CD4-positive, alpha-beta memory T cell (primary cell): ENCODE measurements around the gene PAPSS2. TPM values are rescaled to one million over a fixed set of nuclear protein-coding genes. Genes with fewer than 3 reads are reported as not detected.

Experiments used
- CTCF ChIA-PET: fragments of 350-600 bp; sonication (Branson Sonifier 250); formaldehyde crosslinking; loops from one replicate; lab custom pipeline; 2021; ENCODE audit warnings: inconsistent platforms; ENCODE audit not compliant: partially characterized antibody; lab: Charles Lee
- POLR2A ChIA-PET: fragments of 350-600 bp; sonication (Branson Sonifier 250); formaldehyde crosslinking; loops from one replicate; lab custom pipeline; 2021; ENCODE audit not compliant: partially characterized antibody; lab: Charles Lee
- DNase-seq, 5 donors: peaks; one replicate each; pipeline versions ENCODE4 v3.0.0 to v3.0.0-alpha.2; 2020 to 2022; ENCODE audit warnings: mixed read lengths in 1 of 5
- H3K27ac ChIP-seq: one replicate; pipeline ENCODE4 v1.7.0; 2013; ENCODE audit warnings: low read depth, low read length
- H3K27me3 ChIP-seq: 2 replicates; pipeline ENCODE4 v1.7.0; 2013; ENCODE audit warnings: mild to moderate bottlenecking, low read length, moderate library complexity; ENCODE audit not compliant: insufficient read depth
- H3K36me3 ChIP-seq: 2 replicates; pipeline ENCODE4 v1.7.0; 2013; ENCODE audit warnings: mild to moderate bottlenecking, low read length, moderate library complexity; ENCODE audit not compliant: insufficient read depth
- H3K4me1 ChIP-seq: 2 replicates; pipeline ENCODE4 v1.7.0; 2013; ENCODE audit warnings: mild to moderate bottlenecking, low read length, moderate library complexity; ENCODE audit not compliant: insufficient read depth
- H3K4me3 ChIP-seq, 2 donors: one replicate each; pipeline ENCODE4 v1.7.0; 2013; ENCODE audit warnings: low read length in 2 of 2, mild to moderate bottlenecking in 1 of 2
- H3K9me3 ChIP-seq, 2 donors: one replicate each; pipeline ENCODE4 v1.7.0; 2013; ENCODE audit warnings: low read length in 2 of 2, control low read depth in 1 of 2; ENCODE audit not compliant: control insufficient read depth in 1 of 2
- H3K27ac Mint-ChIP-seq, 7 donors: one replicate each; pipeline ENCODE4 v1.8.0; 2020 to 2021; ENCODE audit warnings: mixed read lengths in 7 of 7, mild to moderate bottlenecking in 6 of 7, inconsistent platforms in 3 of 7, moderate library complexity in 3 of 7
- H3K27me3 Mint-ChIP-seq, 2 donors: one replicate each; pipeline ENCODE4 v1.8.0; 2020 to 2021; ENCODE audit warnings: mixed read lengths in 2 of 2
- H3K36me3 Mint-ChIP-seq, 2 donors: one replicate each; pipeline ENCODE4 v1.8.0; 2020 to 2021; ENCODE audit warnings: mixed read lengths in 2 of 2, inconsistent platforms in 1 of 2, mild to moderate bottlenecking in 1 of 2
- H3K4me1 Mint-ChIP-seq, 4 donors: one replicate each; pipeline ENCODE4 v1.8.0; 2020 to 2021; ENCODE audit warnings: mixed read lengths in 4 of 4, mild to moderate bottlenecking in 1 of 4
- H3K4me3 Mint-ChIP-seq, 8 donors: one replicate each; pipeline ENCODE4 v1.8.0; 2020 to 2021; ENCODE audit warnings: mixed read lengths in 8 of 8, mild to moderate bottlenecking in 7 of 8, moderate library complexity in 6 of 8, inconsistent platforms in 3 of 8
- H3K9me3 Mint-ChIP-seq, 8 donors: one replicate each; pipeline ENCODE4 v1.8.0; 2020 to 2021; ENCODE audit warnings: mixed read lengths in 8 of 8, mild to moderate bottlenecking in 5 of 8, inconsistent platforms in 3 of 8, moderate library complexity in 1 of 8
- intact Hi-C: fragments of 100-400 bp; cut with micrococcal nuclease; formaldehyde crosslinking; loops from one replicate; pipeline ENCODE4 v1.15.1; 2023
- polyA plus RNA-seq, 2 donors: library from polyadenylated mRNA; unstranded; fragments of 300-500 nt; fragmentation: Illumina TruSeq; gene quantifications; one replicate each; pipeline ENCODE4 v1.2.3, GENCODE V29; 2021
- total RNA-seq, 2 experiments: library from RNA; stranded (reverse); gene quantifications; one replicate each; pipeline ENCODE4 v1.2.3, GENCODE V29; 2021

The PAPSS2 gene
- total and polyA plus RNA-seq, 4 experiments from 2014 or later = 0.15 to 0.73 (median 0.31) TPM

DNA sequence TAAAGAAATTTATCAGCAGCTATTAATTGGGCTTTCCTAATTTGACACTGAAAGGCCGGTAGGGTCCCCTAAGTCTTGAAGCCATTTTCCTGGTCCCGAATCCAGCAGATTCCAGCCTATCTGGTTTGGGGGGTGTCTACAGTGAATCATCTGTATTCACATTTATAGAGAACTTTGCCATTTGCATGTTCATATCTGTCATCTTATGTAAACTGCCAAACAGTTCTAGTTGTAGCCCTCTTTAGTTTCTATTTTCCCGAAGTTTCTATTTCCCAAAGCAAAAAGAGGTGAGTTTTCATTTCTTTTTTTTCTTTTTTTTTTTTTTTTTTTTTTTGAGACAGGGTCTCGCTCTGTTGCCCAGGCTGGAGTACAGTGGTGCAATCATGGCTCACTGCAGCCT lies 47.6 kb downstream of the PAPSS2 start:
- Mint-ChIP-seq H3K4me3 (no peak overlapping the region), H3K36me3 (no peaks in the 10 kb centered on the region), H3K4me1 (no peaks in the 10 kb centered on the region), H3K27me3 (peaks cover 5 to 6% of the 10 kb centered on the region in 2 donors), H3K27ac (no peak overlapping the region), H3K9me3 (no peaks in the 10 kb centered on the region)
- Histone ChIP-seq H3K4me3 (no peak overlapping the region), H3K27ac (no peak overlapping the region), H3K36me3 (no peaks in the 10 kb centered on the region), H3K9me3 (no peaks in the 10 kb centered on the region), H3K4me1 (no peaks in the 10 kb centered on the region), H3K27me3 (no peaks in the 10 kb centered on the region)
- intact Hi-C loops = no loop called here
- POLR2A ChIA-PET = no interaction called here
- DNase-seq = no peak
- CTCF ChIA-PET = no interaction called here

DNA sequence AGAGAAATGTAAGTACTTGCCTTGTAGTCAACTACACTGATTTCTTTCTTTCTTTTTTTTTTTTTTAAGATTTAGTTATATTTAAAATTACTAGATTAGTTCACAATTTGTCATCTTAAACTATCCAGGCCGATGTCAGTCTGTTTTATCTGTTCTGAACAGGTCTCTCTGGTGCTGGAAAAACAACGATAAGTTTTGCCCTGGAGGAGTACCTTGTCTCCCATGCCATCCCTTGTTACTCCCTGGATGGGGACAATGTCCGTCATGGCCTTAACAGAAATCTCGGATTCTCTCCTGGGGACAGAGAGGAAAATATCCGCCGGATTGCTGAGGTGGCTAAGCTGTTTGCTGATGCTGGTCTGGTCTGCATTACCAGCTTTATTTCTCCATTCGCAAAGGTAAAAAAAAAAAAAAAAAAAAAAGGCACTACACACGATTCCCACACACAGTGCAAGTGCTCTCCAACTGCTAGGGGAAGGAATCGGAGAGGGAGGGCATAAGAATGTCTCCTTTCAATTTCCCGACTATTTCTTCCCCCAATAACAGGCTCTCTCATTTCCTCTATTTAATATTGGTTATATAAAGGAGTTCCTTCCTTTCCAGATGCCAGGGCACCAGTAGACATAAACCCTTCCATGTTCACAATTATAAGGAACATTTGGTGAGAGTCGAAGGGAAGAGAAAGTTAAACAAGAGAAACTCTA lies 53.4 kb downstream of the PAPSS2 start:
- no peak for DNase-seq
- Histone ChIP-seq H3K36me3 (no peaks in the 10 kb centered on the region), H3K4me1 (no peaks in the 10 kb centered on the region), H3K9me3 (no peaks in the 10 kb centered on the region), H3K27ac (no peak overlapping the region), H3K27me3 (no peaks in the 10 kb centered on the region), H3K4me3 (no peak overlapping the region)
- Mint-ChIP-seq H3K27me3 (peaks cover 2 to 4% of the 10 kb centered on the region in 2 donors), H3K4me1 (peaks cover 0 to 3% (median 0%) of the 10 kb centered on the region in 4 donors), H3K4me3 (no peak overlapping the region), H3K36me3 (no peaks in the 10 kb centered on the region), H3K27ac (no peak overlapping the region), H3K9me3 (no peaks in the 10 kb centered on the region)
- ChIA-PET CTCF (no interaction called here), POLR2A (no interaction called here)
- intact Hi-C loops = no loop called here

DNA sequence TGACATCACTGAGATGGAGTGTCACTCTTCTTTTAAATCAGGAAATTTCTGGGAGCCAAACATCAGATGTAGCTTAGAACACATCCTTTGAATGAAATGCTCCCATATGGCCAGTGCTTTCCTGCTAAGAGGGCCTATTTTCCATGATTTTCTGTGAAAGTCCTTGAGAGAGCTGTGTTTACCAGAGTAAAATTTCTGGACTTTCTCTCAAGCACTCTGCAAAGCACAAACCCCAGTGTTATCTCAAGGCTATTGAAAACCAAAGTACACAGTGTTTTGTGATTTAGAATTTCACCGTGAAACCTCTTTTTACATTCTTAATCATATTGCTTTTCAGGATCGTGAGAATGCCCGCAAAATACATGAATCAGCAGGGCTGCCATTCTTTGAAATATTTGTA lies 54.0 kb downstream of the PAPSS2 start:
- CTCF ChIA-PET = no interaction called here
- Histone ChIP-seq H3K4me3 (no peak overlapping the region), H3K4me1 (no peaks in the 10 kb centered on the region), H3K27ac (no peak overlapping the region), H3K9me3 (no peaks in the 10 kb centered on the region), H3K36me3 (no peaks in the 10 kb centered on the region), H3K27me3 (no peaks in the 10 kb centered on the region)
- Mint-ChIP-seq H3K4me3 (no peak overlapping the region), H3K36me3 (no peaks in the 10 kb centered on the region), H3K27ac (no peak overlapping the region), H3K27me3 (peaks cover 2 to 6% of the 10 kb centered on the region in 2 donors), H3K4me1 (peaks cover 0 to 3% (median 0%) of the 10 kb centered on the region in 4 donors), H3K9me3 (no peaks in the 10 kb centered on the region)
- POLR2A ChIA-PET = no interaction called here
- intact Hi-C loops = no loop called here
- no peak for DNase-seq

DNA sequence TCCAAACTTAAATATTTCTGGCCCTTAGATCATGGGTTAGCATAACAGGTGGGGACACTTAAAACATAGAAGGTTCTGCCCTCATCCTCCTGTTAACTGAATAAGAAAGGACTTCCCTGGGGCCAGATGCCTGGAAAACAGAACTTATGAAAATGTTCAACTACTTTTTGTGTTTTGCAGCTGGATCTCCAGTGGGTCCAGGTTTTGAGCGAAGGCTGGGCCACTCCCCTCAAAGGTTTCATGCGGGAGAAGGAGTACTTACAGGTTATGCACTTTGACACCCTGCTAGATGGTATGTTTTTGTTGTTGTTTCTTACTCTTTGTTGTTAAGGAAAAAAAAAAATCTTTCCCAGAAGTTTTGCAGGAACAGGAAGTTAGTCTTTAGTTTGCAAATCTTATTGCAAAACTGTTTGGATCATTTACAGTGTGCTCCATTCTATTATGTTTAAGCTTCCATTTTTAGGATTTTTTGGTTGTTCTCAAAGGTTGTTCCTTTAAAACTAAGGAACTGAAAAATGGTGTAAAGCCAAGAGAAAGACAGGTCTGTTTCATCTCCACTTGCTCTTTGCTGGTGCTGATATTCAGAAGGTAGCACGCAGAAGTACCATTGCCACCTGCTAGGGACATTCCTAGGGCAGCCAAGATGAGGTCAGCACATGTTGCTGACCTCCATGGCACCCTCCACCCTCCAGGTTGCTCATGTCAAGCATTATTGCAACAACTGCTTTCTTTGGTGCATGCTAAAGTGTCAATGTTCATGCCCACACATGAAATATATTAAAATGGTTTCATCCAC lies 56.1 kb downstream of the PAPSS2 start:
- intact Hi-C loops = no loop called here
- Histone ChIP-seq H3K36me3 (no peaks in the 10 kb centered on the region), H3K4me3 (no peak overlapping the region), H3K9me3 (no peaks in the 10 kb centered on the region), H3K27ac (no peak overlapping the region), H3K27me3 (no peaks in the 10 kb centered on the region), H3K4me1 (no peaks in the 10 kb centered on the region)
- Mint-ChIP-seq H3K27me3 (peaks cover 2 to 6% of the 10 kb centered on the region in 2 donors), H3K36me3 (no peaks in the 10 kb centered on the region), H3K9me3 (no peaks in the 10 kb centered on the region), H3K27ac (no peak overlapping the region), H3K4me3 (no peak overlapping the region), H3K4me1 (peaks cover 0 to 3% (median 0%) of the 10 kb centered on the region in 4 donors)
- no peak for DNase-seq
- POLR2A ChIA-PET = no interaction called here
- CTCF ChIA-PET = no interaction called here

DNA sequence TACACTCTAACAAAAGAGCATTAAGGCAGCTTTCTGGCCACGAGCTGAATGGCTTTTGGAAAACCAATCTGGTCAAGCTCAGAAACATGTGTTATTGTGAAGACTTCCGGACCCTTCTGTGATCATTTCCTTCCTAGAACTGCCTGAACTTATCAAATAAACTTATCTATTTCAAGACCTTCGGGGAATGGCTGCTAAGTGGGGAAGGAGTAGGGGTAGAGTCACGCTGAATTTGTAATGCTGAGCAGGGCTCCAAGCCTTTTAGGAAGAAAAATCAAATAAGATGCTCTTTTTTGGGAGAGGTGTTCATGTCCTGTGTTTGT lies 56.6 kb downstream of the PAPSS2 start:
- intact Hi-C loops = no loop called here
- Mint-ChIP-seq H3K9me3 (no peaks in the 10 kb centered on the region), H3K4me1 (peaks cover 0 to 3% (median 0%) of the 10 kb centered on the region in 4 donors), H3K27me3 (peaks cover 4 to 6% of the 10 kb centered on the region in 2 donors), H3K36me3 (no peaks in the 10 kb centered on the region), H3K4me3 (no peak overlapping the region), H3K27ac (no peak overlapping the region)
- Histone ChIP-seq H3K9me3 (no peaks in the 10 kb centered on the region), H3K36me3 (no peaks in the 10 kb centered on the region), H3K4me1 (no peaks in the 10 kb centered on the region), H3K27ac (no peak overlapping the region), H3K4me3 (no peak overlapping the region), H3K27me3 (no peaks in the 10 kb centered on the region)
- ChIA-PET POLR2A (no interaction called here), CTCF (no interaction called here)
- no peak for DNase-seq

DNA sequence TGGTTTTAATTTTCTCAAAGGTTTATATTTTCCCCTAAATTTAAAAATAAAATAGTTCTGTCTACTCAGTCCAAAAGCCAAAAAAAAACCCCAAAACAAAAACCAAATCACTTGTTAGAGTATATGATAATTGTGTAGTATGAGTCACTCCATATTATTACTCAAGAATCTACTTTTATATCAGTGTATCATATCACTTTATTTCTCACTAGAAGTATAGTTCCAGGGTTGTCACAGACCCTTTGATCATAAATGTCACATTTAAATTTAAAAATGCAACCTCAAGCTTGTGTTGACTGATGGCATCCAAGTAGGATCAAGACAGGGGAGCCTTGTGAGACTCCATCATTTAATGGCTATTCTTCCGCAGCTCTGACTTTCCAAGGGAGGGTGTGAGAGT lies 61.0 kb downstream of the PAPSS2 start:
- ChIA-PET CTCF (no interaction called here), POLR2A (no interaction called here)
- Mint-ChIP-seq H3K4me3 (no peak overlapping the region), H3K36me3 (no peaks in the 10 kb centered on the region), H3K27ac (no peak overlapping the region), H3K27me3 (peaks cover 11 to 12% of the 10 kb centered on the region in 2 donors), H3K9me3 (no peaks in the 10 kb centered on the region), H3K4me1 (peaks cover 0 to 3% (median 0%) of the 10 kb centered on the region in 4 donors)
- no peaks in the 10 kb centered on the region for H3K4me1 ChIP-seq
- H3K9me3 ChIP-seq = no peaks in the 10 kb centered on the region
- DNase-seq = no peak
- H3K4me3 ChIP-seq = no peak overlapping the region
- no peaks in the 10 kb centered on the region for H3K27me3 ChIP-seq
- H3K36me3 ChIP-seq = no peaks in the 10 kb centered on the region
- intact Hi-C loops = no loop called here
- H3K27ac ChIP-seq = no peak overlapping the region

DNA sequence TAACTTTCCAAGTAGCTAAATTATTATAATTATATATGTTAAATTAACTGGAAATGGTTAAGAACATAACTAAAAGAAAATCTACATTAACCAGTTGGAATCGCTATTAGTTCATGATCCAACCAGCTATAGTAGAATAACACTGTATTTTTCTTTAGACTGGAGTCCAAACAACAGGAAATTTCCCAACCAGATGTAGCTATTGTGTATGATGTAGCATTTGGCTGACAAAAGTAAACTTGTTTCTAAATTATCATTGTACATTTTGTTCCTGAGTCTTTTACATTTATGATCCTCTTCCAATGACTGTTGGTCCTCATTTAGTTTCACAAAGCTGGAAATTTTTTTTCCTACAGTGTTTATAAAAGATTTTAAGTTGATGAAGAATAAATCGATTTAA lies 62.1 kb downstream of the PAPSS2 start:
- intact Hi-C loops = no loop called here
- CTCF ChIA-PET = interaction anchor here (0.7 kb wide), 1 partner anchor 12 kb away, joined by 3 read pairs; no protein-coding TSS in a partner anchor
- POLR2A ChIA-PET = no interaction called here

More for the DNA sequence above, 62.1 kb downstream of the PAPSS2 start:
- H3K27me3 ChIP-seq = no peaks in the 10 kb centered on the region
- no peaks in the 10 kb centered on the region for H3K36me3 ChIP-seq
- no peaks in the 10 kb centered on the region for H3K36me3 Mint-ChIP-seq
- no peaks in the 10 kb centered on the region for H3K9me3 Mint-ChIP-seq
- H3K9me3 ChIP-seq = no peaks in the 10 kb centered on the region
- no peaks in the 10 kb centered on the region for H3K4me1 Mint-ChIP-seq
- H3K27ac ChIP-seq = no peak overlapping the region
- H3K4me3 Mint-ChIP-seq = no peak overlapping the region
- H3K27me3 Mint-ChIP-seq = peaks cover 9 to 11% of the 10 kb centered on the region in 2 donors
- no peak overlapping the region for H3K4me3 ChIP-seq
- H3K27ac Mint-ChIP-seq = no peak overlapping the region
- H3K4me1 ChIP-seq = no peaks in the 10 kb centered on the region
- no peak for DNase-seq
